ENCODE measurements around the gene OSBPL1A. TPM values are rescaled to one million over a fixed set of nuclear protein-coding genes. Genes with fewer than 3 reads are reported as not detected.

The OSBPL1A gene
- total RNA-seq, 2 donors from 2014 or later, result 29.7 to 36.9 TPM

DNA sequence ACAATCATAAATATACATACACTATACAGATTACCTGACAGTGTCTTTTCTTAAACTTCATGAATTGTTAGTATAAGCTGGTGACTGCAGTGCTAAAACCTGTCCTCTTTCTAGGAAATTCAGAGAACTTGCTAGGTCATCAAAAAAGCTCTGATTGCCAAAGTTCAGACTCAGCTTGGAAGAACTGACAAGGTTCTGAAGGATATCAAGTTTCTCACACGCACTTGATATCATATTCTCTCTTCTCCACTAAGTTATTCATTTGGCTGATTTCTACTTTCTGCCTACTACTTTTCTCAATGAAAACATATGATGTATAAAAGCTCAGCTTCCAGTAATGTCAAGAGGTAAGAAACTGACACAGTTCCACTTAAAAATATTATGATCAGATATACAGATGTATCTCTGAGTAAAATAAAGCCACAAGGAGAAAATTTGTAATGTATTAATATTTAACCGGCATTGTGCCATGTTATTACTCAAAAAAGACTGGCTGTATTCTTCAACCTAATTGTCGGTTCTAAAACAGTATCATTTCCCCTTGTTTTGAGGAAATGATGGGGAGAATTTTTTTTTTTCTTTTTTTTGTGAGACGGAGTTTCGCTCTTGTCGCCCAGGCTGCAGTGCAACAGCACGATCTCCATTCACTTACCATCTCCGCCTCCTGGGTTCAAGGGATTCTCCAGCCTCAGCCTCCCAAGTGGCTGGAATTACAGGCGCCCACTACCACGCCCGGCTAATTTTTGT, 2.4 kb downstream of the OSBPL1A start:
- H3K27me3 ChIP-seq (ENCODE audit: control insufficient read depth, insufficient read depth, low read length, poor library complexity, severe bottlenecking), result no peaks in the 10 kb centered on the region
- no peak overlapping the region for H3K4me3 Mint-ChIP-seq
- TF ChIP-seq, protein P1, sequence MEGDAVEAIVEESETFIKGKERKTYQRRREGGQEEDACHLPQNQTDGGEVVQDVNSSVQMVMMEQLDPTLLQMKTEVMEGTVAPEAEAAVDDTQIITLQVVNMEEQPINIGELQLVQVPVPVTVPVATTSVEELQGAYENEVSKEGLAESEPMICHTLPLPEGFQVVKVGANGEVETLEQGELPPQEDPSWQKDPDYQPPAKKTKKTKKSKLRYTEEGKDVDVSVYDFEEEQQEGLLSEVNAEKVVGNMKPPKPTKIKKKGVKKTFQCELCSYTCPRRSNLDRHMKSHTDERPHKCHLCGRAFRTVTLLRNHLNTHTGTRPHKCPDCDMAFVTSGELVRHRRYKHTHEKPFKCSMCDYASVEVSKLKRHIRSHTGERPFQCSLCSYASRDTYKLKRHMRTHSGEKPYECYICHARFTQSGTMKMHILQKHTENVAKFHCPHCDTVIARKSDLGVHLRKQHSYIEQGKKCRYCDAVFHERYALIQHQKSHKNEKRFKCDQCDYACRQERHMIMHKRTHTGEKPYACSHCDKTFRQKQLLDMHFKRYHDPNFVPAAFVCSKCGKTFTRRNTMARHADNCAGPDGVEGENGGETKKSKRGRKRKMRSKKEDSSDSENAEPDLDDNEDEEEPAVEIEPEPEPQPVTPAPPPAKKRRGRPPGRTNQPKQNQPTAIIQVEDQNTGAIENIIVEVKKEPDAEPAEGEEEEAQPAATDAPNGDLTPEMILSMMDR (conservative IDR thresholded peaks at IDR 0.05), result no peak

DNA sequence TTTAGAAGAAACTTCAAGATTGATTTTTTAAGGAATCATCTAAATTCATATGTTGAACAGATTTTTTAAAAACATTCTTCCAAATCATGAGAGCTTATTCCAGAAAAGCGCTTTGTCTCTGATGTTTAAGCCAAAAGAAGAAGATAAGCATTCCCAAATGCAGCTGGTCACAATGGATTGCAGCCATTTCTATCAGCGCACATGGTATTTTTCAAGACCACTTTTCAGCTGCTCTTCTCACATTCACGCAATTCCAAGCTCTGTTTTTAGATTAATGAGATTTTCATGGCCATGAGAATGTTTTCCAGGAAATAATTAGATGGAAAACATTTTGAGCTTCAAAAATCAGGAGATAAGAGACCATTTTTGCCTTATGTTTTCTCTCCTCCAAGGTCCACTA, 8.7 kb downstream of the OSBPL1A start:
- Histone ChIP-seq H3K36me3 (ENCODE audit: control insufficient read depth, insufficient read depth, low read length) (no peaks in the 10 kb centered on the region), H3K4me1 (ENCODE audit: control insufficient read depth, insufficient read depth, low read length) (no peaks in the 10 kb centered on the region), H3K27me3 (ENCODE audit: control insufficient read depth, insufficient read depth, low read length, poor library complexity, severe bottlenecking) (no peaks in the 10 kb centered on the region), H3K27ac (ENCODE audit: low read depth, low read length) (no peak overlapping the region), H3K9ac (ENCODE audit: extremely low read depth, low read length, poor library complexity, severe bottlenecking) (no peak overlapping the region), H3K4me3 (ENCODE audit: low read length) (no peak overlapping the region), H3K9me3 (ENCODE audit: control insufficient read depth, low read length) (no peaks in the 10 kb centered on the region)
- Mint-ChIP-seq H3K9me3 (no peaks in the 10 kb centered on the region), H3K4me1 (peaks cover 5% of the 10 kb centered on the region), H3K36me3 (ENCODE audit: low read depth) (peaks cover 7% of the 10 kb centered on the region), H3K4me3 (no peak overlapping the region), H3K27ac (no peak overlapping the region), H3K27me3 (ENCODE audit: insufficient read depth) (no peaks in the 10 kb centered on the region)
- WGBS, 2 experiments (ENCODE audit: insufficient coverage in 1 of 2, insufficient read length in 1 of 2), result 97 to 100% methylated on average over 3 of the region's 3 CpGs
- TF ChIP-seq, protein P1 (conservative IDR thresholded peaks at IDR 0.05), result no peak
- DNase-seq, result no peak

More for the DNA sequence above, 2.4 kb downstream of the OSBPL1A start:
- no peak overlapping the region for H3K4me3 ChIP-seq (ENCODE audit: low read length)
- no peak overlapping the region for H3K9ac ChIP-seq (ENCODE audit: extremely low read depth, low read length, poor library complexity, severe bottlenecking)
- H3K27ac Mint-ChIP-seq, result no peak overlapping the region
- no peaks in the 10 kb centered on the region for H3K9me3 Mint-ChIP-seq
- H3K27me3 Mint-ChIP-seq (ENCODE audit: insufficient read depth), result no peaks in the 10 kb centered on the region
- H3K4me1 ChIP-seq (ENCODE audit: control insufficient read depth, insufficient read depth, low read length), result no peaks in the 10 kb centered on the region
- no peak for DNase-seq
- peaks cover 5% of the 10 kb centered on the region for H3K36me3 Mint-ChIP-seq (ENCODE audit: low read depth)
- H3K4me1 Mint-ChIP-seq, result peaks cover 16% of the 10 kb centered on the region
- H3K36me3 ChIP-seq (ENCODE audit: control insufficient read depth, insufficient read depth, low read length), result no peaks in the 10 kb centered on the region
- no peaks in the 10 kb centered on the region for H3K9me3 ChIP-seq (ENCODE audit: control insufficient read depth, low read length)
- no peak overlapping the region for H3K27ac ChIP-seq (ENCODE audit: low read depth, low read length)
- WGBS, 2 experiments (ENCODE audit: insufficient coverage in 1 of 2, insufficient read length in 1 of 2), result 95 to 100% methylated on average over 3 to 11 of the region's 11 CpGs

DNA sequence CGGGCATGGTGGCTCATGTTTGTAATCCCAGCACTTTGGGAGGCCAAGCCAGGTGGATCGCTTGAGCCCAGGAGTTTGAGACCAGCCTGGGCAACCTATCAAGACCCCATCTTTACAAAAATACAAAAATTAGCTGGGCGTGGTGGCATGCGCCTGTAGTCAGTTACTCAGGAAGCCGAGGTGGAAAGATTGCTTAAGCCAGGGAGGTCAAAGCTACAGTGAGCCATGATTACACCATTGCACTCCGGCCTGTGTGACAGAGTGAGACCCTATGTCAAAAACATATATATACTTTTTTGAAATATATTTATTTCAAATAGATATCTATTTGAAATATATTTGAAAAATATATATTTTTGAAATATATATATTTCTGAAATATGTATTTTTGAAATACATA, 10.9 kb downstream of the OSBPL1A start:
- Histone ChIP-seq H3K36me3 (ENCODE audit: control insufficient read depth, insufficient read depth, low read length) (no peaks in the 10 kb centered on the region), H3K4me1 (ENCODE audit: control insufficient read depth, insufficient read depth, low read length) (no peaks in the 10 kb centered on the region), H3K4me3 (ENCODE audit: low read length) (no peak overlapping the region), H3K27ac (ENCODE audit: low read depth, low read length) (no peak overlapping the region), H3K9me3 (ENCODE audit: control insufficient read depth, low read length) (no peaks in the 10 kb centered on the region), H3K27me3 (ENCODE audit: control insufficient read depth, insufficient read depth, low read length, poor library complexity, severe bottlenecking) (no peaks in the 10 kb centered on the region), H3K9ac (ENCODE audit: extremely low read depth, low read length, poor library complexity, severe bottlenecking) (no peak overlapping the region)
- no peak overlapping the region for H3K4me3 Mint-ChIP-seq
- H3K27me3 Mint-ChIP-seq (ENCODE audit: insufficient read depth), result no peaks in the 10 kb centered on the region
- WGBS, 2 experiments (ENCODE audit: insufficient coverage in 1 of 2, insufficient read length in 1 of 2), result 96 to 97% methylated on average over 5 of the region's 6 CpGs
- H3K9me3 Mint-ChIP-seq, result no peaks in the 10 kb centered on the region
- peaks cover 8% of the 10 kb centered on the region for H3K36me3 Mint-ChIP-seq (ENCODE audit: low read depth)
- DNase-seq, result no peak
- peaks cover 5% of the 10 kb centered on the region for H3K4me1 Mint-ChIP-seq
- H3K27ac Mint-ChIP-seq, result no peak overlapping the region
- TF ChIP-seq, protein P1 (conservative IDR thresholded peaks at IDR 0.05), result no peak
